DMS53 (cell line): Measurements from ENCODE around the gene HS3ST5.

ENCODE experiments used
- DNase-seq: peaks from one replicate; lab custom pipeline; 2025; lab: John Stamatoyannopoulos, UW

HS3ST5 gene

GRCh38 chr6:114194362-114195026 lies 148.3 kb downstream of the HS3ST5 start:
- no peak for DNase-seq

- DNase-seq: no peak
Observed at GRCh38 chr6:114187563-114187962, 155.3 kb downstream of the HS3ST5 start.

- no peak for DNase-seq
Observed at GRCh38 chr6:114181664-114182063, 161.2 kb downstream of the HS3ST5 start.

- DNase-seq: no peak
Observed at GRCh38 chr6:114179411-114179810, 163.4 kb downstream of the HS3ST5 start.

- peak; percentile 28 for DNase-seq
Observed at GRCh38 chr6:114176726-114177125, 166.1 kb downstream of the HS3ST5 start.

- DNase-seq: no peak
Observed at GRCh38 chr6:114172576-114173260, 170.1 kb downstream of the HS3ST5 start.

- no peak for DNase-seq
Observed at GRCh38 chr6:114171473-114171872, 171.3 kb downstream of the HS3ST5 start.

GRCh38 chr6:114170958-114171387 lies 171.8 kb downstream of the HS3ST5 start:
- no peak for DNase-seq

GRCh38 chr6:114170372-114170771 lies 172.5 kb downstream of the HS3ST5 start:
- DNase-seq: no peak

- no peak for DNase-seq
Observed at GRCh38 chr6:114169763-114170162, 173.1 kb downstream of the HS3ST5 start.

- DNase-seq: no peak
Observed at GRCh38 chr6:114167583-114168576, 174.9 kb downstream of the HS3ST5 start.

GRCh38 chr6:114164207-114164606 lies 178.6 kb downstream of the HS3ST5 start:
- no peak for DNase-seq

GRCh38 chr6:114162691-114163347 lies 180.0 kb downstream of the HS3ST5 start:
- peak; percentile 19 for DNase-seq

- DNase-seq: no peak
Observed at GRCh38 chr6:114160881-114161280, 181.9 kb downstream of the HS3ST5 start.

- DNase-seq: no peak
Observed at GRCh38 chr6:114159727-114160126, 183.1 kb downstream of the HS3ST5 start.

- no peak for DNase-seq
Observed at GRCh38 chr6:114158838-114159694, 183.8 kb downstream of the HS3ST5 start.

- DNase-seq: no peak
Observed at GRCh38 chr6:114158411-114158810, 184.4 kb downstream of the HS3ST5 start.

- DNase-seq: no peak
Observed at GRCh38 chr6:114157848-114158247, 185.0 kb downstream of the HS3ST5 start.

GRCh38 chr6:114155763-114156162 lies 187.1 kb downstream of the HS3ST5 start:
- no peak for DNase-seq

GRCh38 chr6:114154812-114155211 lies 188.0 kb downstream of the HS3ST5 start:
- DNase-seq: no peak

GRCh38 chr6:114153448-114153847 lies 189.4 kb downstream of the HS3ST5 start:
- DNase-seq: no peak
